HCT116 (cell line): ENCODE measurements around the gene CERS6. TPM values are rescaled to one million over a fixed set of nuclear protein-coding genes. Genes with fewer than 3 reads are reported as not detected.

Source experiments
- ATAC-seq: fragments of 200-7000 bp; cut with Tn5 transposase; 2 replicates; pipeline ENCODE4 v1.9.1; 2020; ENCODE audit warnings: mild to moderate bottlenecking, moderate library complexity
- BruUV-seq: library from RNA; stranded (reverse); fragments of 400-500 nt; replicated peaks from 2 replicates; lab custom pipeline; 2021; lab: Mats Ljungman, UMichigan
- CTCF ChIA-PET: fragments of 300-600 bp; sonication (Branson Sonifier 250); formaldehyde crosslinking; loops from one replicate; lab custom pipeline; 2021; ENCODE audit warnings: antibody characterized with exemption; lab: Charles Lee
- POLR2A ChIA-PET: fragments of 300-600, 350-600 bp; sonication (Branson Sonifier 250); formaldehyde crosslinking; loops from one replicate; lab custom pipeline; 2021; ENCODE audit warnings: antibody characterized with exemption; lab: Charles Lee
- RAD21 ChIA-PET, 2 experiments: fragments of 300-600 bp; sonication (Branson Sonifier 250); formaldehyde crosslinking; loops; one replicate each; lab custom pipeline; 2023; ENCODE audit warnings: low total read pairs in 2 of 2; ENCODE audit not compliant: uncharacterized antibody in 2 of 2, unreplicated experiment in 2 of 2, low non-redundant PET in 1 of 2; lab: Charles Lee
- DNase-seq: peaks from one replicate; pipeline ENCODE4 v3.0.0-alpha.2; 2010; ENCODE audit warnings: low read depth, low spot score
- H2AFZ ChIP-seq: fragments of 200-600 bp; shearing (Covaris generic), sonication (generic); 2 replicates; pipeline ENCODE4 v1.6.1; 2017; ENCODE audit warnings: low read depth, mixed run types, mixed read lengths, antibody characterized with exemption, low read length; ENCODE audit not compliant: poor library complexity, severe bottlenecking
- H3K27ac ChIP-seq: 2 replicates; pipeline ENCODE4 v1.5.1; 2012; ENCODE audit warnings: low read depth, low read length
- H3K27me3 ChIP-seq: fragments of 200-600 bp; sonication (generic); 2 replicates; pipeline ENCODE4 v1.6.1; 2016; ENCODE audit warnings: mixed run types, low read length, mixed read lengths; ENCODE audit not compliant: insufficient read depth
- H3K36me3 ChIP-seq, 2 experiments: fragments of 200-500 bp in 1 of 2; fragments of 200-600 bp in 1 of 2; sonication (Bioruptor generic) in 1 of 2; sonication (generic) in 1 of 2; 2 replicates each; pipeline versions ENCODE4 v1.5.1 to v1.6.1; 2014 to 2016; ENCODE audit warnings: low read length in 2 of 2, inconsistent platforms in 1 of 2, mixed read lengths in 1 of 2, mixed run types in 1 of 2; ENCODE audit not compliant: insufficient read depth in 2 of 2, control insufficient read depth in 1 of 2
- H3K4me1 ChIP-seq, 2 experiments: fragments of 200-600 bp in 1 of 2; sonication (generic) in 1 of 2; 2 replicates each; pipeline versions ENCODE4 v1.5.1 to v1.6.1; 2012 to 2017; ENCODE audit warnings: low read length in 2 of 2, inconsistent platforms in 1 of 2, mild to moderate bottlenecking in 1 of 2, mixed read lengths in 1 of 2, mixed run types in 1 of 2, moderate library complexity in 1 of 2; ENCODE audit not compliant: insufficient read depth in 2 of 2, control insufficient read depth in 1 of 2
- H3K4me2 ChIP-seq: fragments of 200-600 bp; sonication (generic); 2 replicates; pipeline ENCODE4 v1.6.1; 2017; ENCODE audit warnings: mixed run types, low read length, mixed read lengths
- H3K4me3 ChIP-seq, 2 experiments: fragments of 200-600 bp in 1 of 2; sonication (generic) in 1 of 2; replicated peaks in 1 of 2; 2 replicates each; pipeline ENCODE4 v1.5.1; 2011 to 2016; ENCODE audit warnings: low read length in 2 of 2, control low read depth in 1 of 2, low read depth in 1 of 2, mild to moderate bottlenecking in 1 of 2, mixed read lengths in 1 of 2, mixed run types in 1 of 2
- H3K79me2 ChIP-seq: fragments of 200-600 bp; sonication (generic); 2 replicates; pipeline ENCODE4 v1.6.1; 2017; ENCODE audit warnings: mild to moderate bottlenecking, mixed run types, low read length, moderate library complexity, mixed read lengths; ENCODE audit not compliant: insufficient read depth
- H3K9ac ChIP-seq: fragments of 200-600 bp; sonication (generic); 2 replicates; pipeline ENCODE4 v1.6.1; 2016; ENCODE audit warnings: low read length, mixed read lengths
- H3K9me2 ChIP-seq: fragments of 200-600 bp; sonication (generic), shearing (Covaris generic); 2 replicates; pipeline ENCODE4 v1.6.1; 2017; ENCODE audit warnings: mixed run types, mild to moderate bottlenecking, moderate library complexity; ENCODE audit not compliant: insufficient read depth
- H3K9me3 ChIP-seq, 2 experiments: fragments of 200-500 bp in 1 of 2; fragments of 200-600 bp in 1 of 2; sonication (Bioruptor generic) in 1 of 2; sonication (generic) in 1 of 2; 2 replicates each; pipeline ENCODE4 v1.6.1; 2014 to 2017; ENCODE audit warnings: low read length in 2 of 2, mixed read lengths in 2 of 2, inconsistent platforms in 1 of 2, low read depth in 1 of 2, mild to moderate bottlenecking in 1 of 2, mixed run types in 1 of 2, moderate library complexity in 1 of 2; ENCODE audit not compliant: control insufficient read depth in 1 of 2, insufficient read depth in 1 of 2
- H4K20me1 ChIP-seq: fragments of 200-600 bp; sonication (generic), shearing (Covaris generic); 2 replicates; pipeline ENCODE4 v1.6.1; 2017; ENCODE audit warnings: mixed run types, mild to moderate bottlenecking, moderate library complexity; ENCODE audit not compliant: insufficient read depth
- CBX3 ChIP-seq: IDR thresholded peaks from 2 replicates; pipeline ENCODE4 v1.6.1; 2012; ENCODE audit warnings: low read depth
- EGR1 ChIP-seq: IDR thresholded peaks from 2 replicates; pipeline ENCODE4 v1.6.1; 2012; ENCODE audit warnings: low read depth
- POLR2A ChIP-seq: IDR thresholded peaks from 2 replicates; pipeline ENCODE4 v1.7.0; 2011; ENCODE audit warnings: borderline replicate concordance; ENCODE audit not compliant: insufficient read depth, insufficient read length; ENCODE audit errors: extremely low read depth
- POLR2AphosphoS5 ChIP-seq: IDR thresholded peaks from 2 replicates; pipeline ENCODE4 v1.6.1; 2011; ENCODE audit warnings: mild to moderate bottlenecking, low read depth, low read length, moderate library complexity
- SP1 ChIP-seq: IDR thresholded peaks from 2 replicates; pipeline ENCODE4 v1.6.1; 2012; ENCODE audit warnings: low read depth
- YY1 ChIP-seq: IDR thresholded peaks from 2 replicates; pipeline ENCODE4 v1.6.1; 2011; ENCODE audit warnings: low read length, low read depth, moderate library complexity, mild to moderate bottlenecking; ENCODE audit not compliant: insufficient replicate concordance; ENCODE audit errors: extremely low read depth
- intact Hi-C: fragments of 100-400 bp; cut with micrococcal nuclease; formaldehyde crosslinking; loops from 2 replicates; pipeline ENCODE4 v1.10.0; 2022
- total RNA-seq: library from RNA; stranded (reverse); gene quantifications from one replicate; pipeline ENCODE4 v1.2.1, GENCODE V29; 2021; ENCODE audit not compliant: unreplicated experiment
- TF ChIP-seq, protein P1 (sequence below): IDR thresholded peaks from 2 replicates; pipeline ENCODE4 v1.6.1; 2012
- TF ChIP-seq, protein P2 (sequence below): IDR thresholded peaks from 2 replicates; pipeline ENCODE4 v1.6.1; 2012
- TF ChIP-seq, protein P3 (sequence below), 3 experiments: fragments of 200-600 bp in 1 of 3; sonication (generic) in 1 of 3; IDR thresholded peaks in 2 of 3; conservative IDR thresholded peaks in 1 of 3; 2 replicates each; pipeline ENCODE4 v1.5.1; 2012 to 2017; ENCODE audit warnings: low read depth in 2 of 3, low read length in 2 of 3, antibody characterized with exemption in 1 of 3, borderline replicate concordance in 1 of 3, control low read depth in 1 of 3, mild to moderate bottlenecking in 1 of 3, mixed read lengths in 1 of 3, mixed run types in 1 of 3, moderate library complexity in 1 of 3; ENCODE audit not compliant: insufficient read depth in 1 of 3

CERS6 gene
- total RNA-seq, 1 experiment from 2014 or later: 37.0 TPM

DNA sequence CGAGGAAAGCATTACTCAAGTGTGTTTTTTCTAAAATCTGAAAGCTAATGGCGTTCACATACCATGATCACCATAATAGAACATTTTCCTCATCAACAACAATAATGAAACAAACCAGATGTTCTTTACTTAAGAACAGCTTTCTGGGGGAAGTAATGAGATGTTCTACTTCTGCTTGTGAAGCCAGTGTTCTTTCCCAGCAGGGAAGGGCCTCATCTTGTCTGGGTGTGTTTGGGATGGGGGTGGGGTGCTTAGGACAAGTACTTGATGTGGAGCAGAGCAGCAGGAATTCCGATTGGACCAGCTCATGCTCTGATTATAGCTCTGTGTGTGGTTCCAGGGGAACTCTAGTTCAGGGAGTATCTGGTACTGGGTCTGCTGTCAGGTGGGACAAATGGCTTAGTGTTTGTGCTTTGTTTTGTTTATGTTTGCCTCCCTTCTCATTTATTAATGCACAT, 183.4 kb downstream of the CERS6 start:
- Histone ChIP-seq H3K4me1 (peaks cover 0 to 4% of the 10 kb centered on the region in 2 experiments; a peak in 1 of 4 replicates), H3K27me3 (no peaks in the 10 kb centered on the region), H3K9ac (no peak overlapping the region), H3K27ac (no peak overlapping the region), H3K9me2 (no peaks in the 10 kb centered on the region), H3K4me2 (no peak overlapping the region), H3K79me2 (peaks cover 4% of the 10 kb centered on the region; the same call in 1 of the 2 replicates), H2AFZ (no peak overlapping the region), H3K4me3 (no peak overlapping the region), H3K36me3 (no peaks in the 10 kb centered on the region), H4K20me1 (no peaks in the 10 kb centered on the region), H3K9me3 (no peaks in the 10 kb centered on the region)
- DNase-seq (no peak), ATAC-seq (peak; percentile 32; the same call in 1 of the 2 replicates)
- intact Hi-C loops: no loop called here
- POLR2A ChIA-PET: no interaction called here
- CTCF ChIA-PET: no interaction called here
- TF ChIP-seq YY1 (no peak), POLR2AphosphoS5 (no peak), SP1 (no peak), EGR1 (no peak), POLR2A (no peak), CBX3 (no peak)
- TF ChIP-seq, protein P1, sequence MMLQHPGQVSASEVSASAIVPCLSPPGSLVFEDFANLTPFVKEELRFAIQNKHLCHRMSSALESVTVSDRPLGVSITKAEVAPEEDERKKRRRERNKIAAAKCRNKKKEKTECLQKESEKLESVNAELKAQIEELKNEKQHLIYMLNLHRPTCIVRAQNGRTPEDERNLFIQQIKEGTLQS: no peak
- TF ChIP-seq, protein P2, sequence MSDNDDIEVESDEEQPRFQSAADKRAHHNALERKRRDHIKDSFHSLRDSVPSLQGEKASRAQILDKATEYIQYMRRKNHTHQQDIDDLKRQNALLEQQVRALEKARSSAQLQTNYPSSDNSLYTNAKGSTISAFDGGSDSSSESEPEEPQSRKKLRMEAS: no peak
- TF ChIP-seq, protein P3, sequence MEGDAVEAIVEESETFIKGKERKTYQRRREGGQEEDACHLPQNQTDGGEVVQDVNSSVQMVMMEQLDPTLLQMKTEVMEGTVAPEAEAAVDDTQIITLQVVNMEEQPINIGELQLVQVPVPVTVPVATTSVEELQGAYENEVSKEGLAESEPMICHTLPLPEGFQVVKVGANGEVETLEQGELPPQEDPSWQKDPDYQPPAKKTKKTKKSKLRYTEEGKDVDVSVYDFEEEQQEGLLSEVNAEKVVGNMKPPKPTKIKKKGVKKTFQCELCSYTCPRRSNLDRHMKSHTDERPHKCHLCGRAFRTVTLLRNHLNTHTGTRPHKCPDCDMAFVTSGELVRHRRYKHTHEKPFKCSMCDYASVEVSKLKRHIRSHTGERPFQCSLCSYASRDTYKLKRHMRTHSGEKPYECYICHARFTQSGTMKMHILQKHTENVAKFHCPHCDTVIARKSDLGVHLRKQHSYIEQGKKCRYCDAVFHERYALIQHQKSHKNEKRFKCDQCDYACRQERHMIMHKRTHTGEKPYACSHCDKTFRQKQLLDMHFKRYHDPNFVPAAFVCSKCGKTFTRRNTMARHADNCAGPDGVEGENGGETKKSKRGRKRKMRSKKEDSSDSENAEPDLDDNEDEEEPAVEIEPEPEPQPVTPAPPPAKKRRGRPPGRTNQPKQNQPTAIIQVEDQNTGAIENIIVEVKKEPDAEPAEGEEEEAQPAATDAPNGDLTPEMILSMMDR (IDR thresholded peaks at IDR 0.05 in 2 of 3, conservative IDR thresholded peaks at IDR 0.05 in 1 of 3; ENCODE audit: borderline replicate concordance in 1 of 3, insufficient read depth in 1 of 3, low read depth in 2 of 3, low read length in 2 of 3): no peak
- BruUV-seq: no TSS peak
- RAD21 ChIA-PET: no interaction called here
